H1 (cell line): Measurements from ENCODE around the gene SLC23A1. TPM values are rescaled to one million over a fixed set of nuclear protein-coding genes. Genes with fewer than 3 reads are reported as not detected.

Experiments
- CTCF ChIA-PET: fragments of 300-600 bp; sonication (Branson Sonifier 250); formaldehyde crosslinking; loops from one replicate; lab custom pipeline; 2021; ENCODE audit not compliant: partially characterized antibody; lab: Charles Lee
- POLR2A ChIA-PET: fragments of 300-600 bp; sonication (Branson Sonifier 250); formaldehyde crosslinking; loops from one replicate; lab custom pipeline; 2021; ENCODE audit warnings: inconsistent platforms; ENCODE audit not compliant: partially characterized antibody; lab: Charles Lee
- DNase-seq, 2 experiments: peaks; one replicate each; pipeline versions ENCODE4 v3.0.0 to v3.0.0-alpha.2; 2010 to 2022; ENCODE audit warnings: low spot score in 2 of 2, low read depth in 1 of 2, mixed read lengths in 1 of 2
- FAIRE-seq: peaks from 2 replicates; lab custom pipeline; 2011; peaks lifted over from hg19 to GRCh38; lab: Jason Lieb, UNC
- H2AFZ ChIP-seq: 2 replicates; pipeline ENCODE4 v1.8.1; 2012; ENCODE audit warnings: low read length, inconsistent platforms
- H2AK5ac ChIP-seq: 2 replicates; pipeline ENCODE4 v1.6.1; 2013; ENCODE audit warnings: low read depth, low read length
- H2BK120ac ChIP-seq: replicated peaks from 2 replicates; pipeline ENCODE3; 2013; ENCODE audit warnings: low read depth, low read length, inconsistent platforms
- H2BK12ac ChIP-seq: 2 replicates; pipeline ENCODE4 v1.6.1; 2013; ENCODE audit warnings: low read depth, low read length
- H2BK15ac ChIP-seq: 2 replicates; pipeline ENCODE4 v1.6.1; 2013; ENCODE audit warnings: low read length
- H2BK20ac ChIP-seq: 2 replicates; pipeline ENCODE4 v1.6.1; 2013; ENCODE audit warnings: low read length
- H2BK5ac ChIP-seq: 2 replicates; pipeline ENCODE4 v1.6.1; 2013; ENCODE audit warnings: low read depth, low read length
- H3K14ac ChIP-seq: 2 replicates; pipeline ENCODE4 v1.6.1; 2013; ENCODE audit warnings: inconsistent platforms; ENCODE audit not compliant: insufficient read length
- H3K18ac ChIP-seq: 2 replicates; pipeline ENCODE4 v1.6.1; 2013; ENCODE audit warnings: low read length; ENCODE audit errors: extremely low read depth
- H3K23ac ChIP-seq: 2 replicates; pipeline ENCODE4 v1.6.1; 2013; ENCODE audit warnings: inconsistent platforms; ENCODE audit not compliant: insufficient read length
- H3K23me2 ChIP-seq: 2 replicates; pipeline ENCODE4 v1.6.1; 2013; ENCODE audit warnings: low read depth, low read length
- H3K27ac ChIP-seq: 2 replicates; pipeline ENCODE4 v1.6.1; 2011; ENCODE audit warnings: low read depth, low read length, inconsistent platforms
- H3K27me3 ChIP-seq, 4 experiments: replicated peaks in 1 of 4; 1 replicate in 1 of 4; 2 replicates in 3 of 4; pipeline versions ENCODE4 v1.6.1 to v1.8.1; 2011 to 2013; ENCODE audit warnings: low read length in 3 of 4, mild to moderate bottlenecking in 3 of 4, inconsistent platforms in 2 of 4, mixed read lengths in 2 of 4, moderate library complexity in 1 of 4; ENCODE audit not compliant: control insufficient read depth in 3 of 4, insufficient read depth in 3 of 4; ENCODE audit errors: extremely low read depth in 1 of 4
- H3K36me3 ChIP-seq, 4 experiments: 2 replicates each; pipeline versions ENCODE4 v1.6.1 to v1.8.1; 2011 to 2013; ENCODE audit warnings: mild to moderate bottlenecking in 4 of 4, low read length in 3 of 4, moderate library complexity in 2 of 4, control low read depth in 1 of 4, inconsistent platforms in 1 of 4; ENCODE audit not compliant: insufficient read depth in 4 of 4, control insufficient read depth in 2 of 4
- H3K4ac ChIP-seq: replicated peaks from 2 replicates; pipeline ENCODE3; 2013; ENCODE audit warnings: low read length, low read depth, mixed read lengths, inconsistent platforms; ENCODE audit not compliant: insufficient read length
- H3K4me1 ChIP-seq, 4 experiments: replicated peaks in 1 of 4; 1 replicate in 1 of 4; 2 replicates in 3 of 4; pipeline versions ENCODE4 v1.6.1 to v1.8.1; 2011 to 2013; ENCODE audit warnings: low read length in 3 of 4, inconsistent platforms in 2 of 4, mixed read lengths in 1 of 4; ENCODE audit not compliant: insufficient read depth in 4 of 4, control insufficient read depth in 3 of 4
- H3K4me2 ChIP-seq, 2 experiments: 2 replicates each; pipeline versions ENCODE4 v1.6.1 to v1.8.1; 2011 to 2013; ENCODE audit warnings: low read depth in 2 of 2, low read length in 2 of 2, control low read depth in 1 of 2, inconsistent platforms in 1 of 2, mild to moderate bottlenecking in 1 of 2; ENCODE audit not compliant: insufficient read depth in 1 of 2
- H3K4me3 ChIP-seq, 4 experiments: fragments of 200-600, 300-600 bp in 1 of 4; sonication (generic), shearing (Covaris generic), sonication (Bioruptor Twin) in 1 of 4; 2 replicates each; pipeline versions ENCODE4 v1.5.1 to v1.8.1; 2011 to 2016; ENCODE audit warnings: low read length in 4 of 4, low read depth in 3 of 4, control low read depth in 2 of 4, inconsistent platforms in 2 of 4, mild to moderate bottlenecking in 2 of 4, mixed read lengths in 1 of 4, moderate library complexity in 1 of 4; ENCODE audit not compliant: insufficient read depth in 2 of 4; ENCODE audit errors: extremely low read depth in 1 of 4
- H3K56ac ChIP-seq: replicated peaks from 2 replicates; pipeline ENCODE3; 2013; ENCODE audit warnings: low read depth, mild to moderate bottlenecking, mixed read lengths, low read length, inconsistent platforms; ENCODE audit not compliant: insufficient read length
- H3K79me1 ChIP-seq: 2 replicates; pipeline ENCODE4 v1.6.1; 2013; ENCODE audit warnings: low read depth, low read length, control low read depth
- H3K79me2 ChIP-seq, 2 experiments: 2 replicates each; pipeline versions ENCODE4 v1.6.1 to v1.8.1; 2012 to 2013; ENCODE audit warnings: low read length in 2 of 2, mild to moderate bottlenecking in 2 of 2, inconsistent platforms in 1 of 2; ENCODE audit not compliant: insufficient read depth in 2 of 2, control insufficient read depth in 1 of 2
- H3K9ac ChIP-seq, 4 experiments: replicated peaks in 1 of 4; 1 replicate in 1 of 4; 2 replicates in 3 of 4; pipeline versions ENCODE4 v1.6.1 to v1.8.1; 2011 to 2013; ENCODE audit warnings: low read depth in 3 of 4, low read length in 3 of 4, control low read depth in 2 of 4, mild to moderate bottlenecking in 2 of 4, moderate library complexity in 2 of 4, inconsistent platforms in 1 of 4; ENCODE audit errors: extremely low read depth in 1 of 4
- H3K9me3 ChIP-seq, 2 experiments: 2 replicates each; pipeline versions ENCODE4 v1.6.1 to v1.8.1; 2012 to 2013; ENCODE audit warnings: mild to moderate bottlenecking in 2 of 2, moderate library complexity in 2 of 2, control low read depth in 1 of 2, inconsistent platforms in 1 of 2, low read depth in 1 of 2, low read length in 1 of 2, mixed read lengths in 1 of 2; ENCODE audit not compliant: insufficient read depth in 2 of 2
- H4K20me1 ChIP-seq, 2 experiments: replicated peaks in 1 of 2; 2 replicates each; pipeline versions ENCODE3 to v1.8.1; 2011 to 2013; ENCODE audit warnings: inconsistent platforms in 2 of 2, low read length in 2 of 2, mild to moderate bottlenecking in 1 of 2; ENCODE audit not compliant: insufficient read depth in 2 of 2, control insufficient read depth in 1 of 2
- H4K5ac ChIP-seq: 2 replicates; pipeline ENCODE4 v1.6.1; 2013; ENCODE audit warnings: low read length, low read depth, mixed read lengths, inconsistent platforms; ENCODE audit not compliant: insufficient read length
- H4K8ac ChIP-seq: 2 replicates; pipeline ENCODE4 v1.8.0; 2013; ENCODE audit warnings: mild to moderate bottlenecking, moderate library complexity, low read length, inconsistent platforms; ENCODE audit not compliant: insufficient read depth; ENCODE audit errors: extremely low read depth
- H4K91ac ChIP-seq: replicated peaks from 2 replicates; pipeline ENCODE3; 2013; ENCODE audit warnings: low read length, mixed read lengths, inconsistent platforms; ENCODE audit not compliant: insufficient read length
- CHD1 ChIP-seq: IDR thresholded peaks from 2 replicates; pipeline ENCODE4 v1.6.1; 2012; ENCODE audit warnings: low read depth, low read length, improper control_type of control experiment
- WGBS, 2 experiments: shearing (Covaris generic) in 1 of 2; methylation state at CpG; one replicate each; pipeline versions ENCODE4 v1.1.6 to v1.1.7; 2013 to 2015; ENCODE audit warnings: low lambda C conversion rate in 2 of 2, mixed read lengths in 2 of 2, inconsistent platforms in 1 of 2, low coverage in 1 of 2, missing lambda C conversion rate in 1 of 2; ENCODE audit not compliant: insufficient replicate concordance in 2 of 2, insufficient coverage in 1 of 2, insufficient read length in 1 of 2; ENCODE audit errors: extremely low coverage in 1 of 2, missing lambda C conversion rate in 1 of 2; 5-methylcytosine and 5-hydroxymethylcytosine counted together
- polyA plus RNA-seq, 7 experiments: library from polyadenylated mRNA; depleted of rRNA in 3 of 7; stranded (reverse) in 5 of 7; unstranded in 2 of 7; fragments of >200 nt in 5 of 7; fragments of 200-250 nt in 2 of 7; gene quantifications; 1 replicate in 5 of 7; 2 replicates in 1 of 7; 4 replicates in 1 of 7; pipeline versions ENCODE4 v1.2.1 to v1.2.3, GENCODE V29; 2011 to 2013; ENCODE audit warnings: missing spikeins in 2 of 7, mixed read lengths in 2 of 7
- total RNA-seq: library from RNA; stranded (reverse); fragmentation: NEBNext Ultra II Directional; extraction: Animal tissue kit (Norgen Biotek cat#: 25700); gene quantifications from 2 replicates; pipeline ENCODE4 v1.2.1, GENCODE V29; 2021

Gene SLC23A1
- total and polyA plus RNA-seq, 2 of the 8 experiments (the other 6 are each of a cell fraction or from before 2014, with no cell fraction given) = not detected

DNA sequence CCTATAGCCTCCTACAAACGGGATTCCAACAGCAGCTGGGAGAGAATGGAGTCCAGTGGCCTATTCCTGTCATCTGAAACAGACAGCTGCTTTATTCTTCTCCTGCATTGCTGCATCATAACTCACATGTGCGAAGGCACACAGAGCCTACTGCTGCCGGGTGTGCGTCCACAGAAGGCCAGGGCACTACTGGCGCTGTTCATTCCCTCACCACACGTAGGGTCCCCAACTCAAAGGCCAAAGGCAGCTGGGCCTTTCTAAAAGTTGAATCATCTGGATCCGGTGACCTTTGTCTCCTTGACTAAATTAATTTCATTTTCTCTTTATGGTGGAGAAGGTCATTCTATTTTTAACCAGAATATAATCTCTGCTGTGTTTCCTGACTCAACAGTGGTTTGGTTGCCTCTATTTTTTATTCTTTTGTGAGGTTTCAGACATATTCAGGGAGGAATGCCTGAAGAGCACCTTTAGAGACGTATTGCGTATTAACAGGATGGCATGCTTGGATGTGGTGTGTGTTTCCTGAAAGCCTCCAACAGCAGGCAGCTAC is 31.6 kb upstream of the SLC23A1 start:
- Histone ChIP-seq H4K91ac (no peak overlapping the region), H2BK20ac (no peak overlapping the region), H3K18ac (no peak overlapping the region), H2BK120ac (no peak overlapping the region), H3K79me2 (no peaks in the 10 kb centered on the region), H3K4me1 (peaks cover 4 to 6% (median 5%) of the 10 kb centered on the region in 4 experiments; a peak in 4 of 7 replicates), H3K36me3 (peaks cover 2 to 21% (median 6%) of the 10 kb centered on the region in 4 experiments; a peak in 5 of 8 replicates), H3K27ac (no peak overlapping the region), H3K27me3 (no peaks in the 10 kb centered on the region), H3K4me2 (no peak overlapping the region), H3K14ac (no peak overlapping the region), H4K20me1 (no peaks in the 10 kb centered on the region), H2BK5ac (no peak overlapping the region), H3K4me3 (no peak overlapping the region), H4K5ac (no peak overlapping the region), H4K8ac (no peak overlapping the region), H3K56ac (no peak overlapping the region), H2AK5ac (no peak overlapping the region), H3K9me3 (no peaks in the 10 kb centered on the region), H3K9ac (no peak overlapping the region), H3K23me2 (no peaks in the 10 kb centered on the region), H3K23ac (no peak overlapping the region), H3K4ac (no peak overlapping the region), H2BK15ac (no peak overlapping the region), H2BK12ac (no peak overlapping the region), H2AFZ (no peak overlapping the region), H3K79me1 (no peaks in the 10 kb centered on the region)
- 94% methylated on average over 9 of the region's 9 CpGs; no CpG with 5 or more reads in 1 of the 2 experiments for WGBS, 2 experiments
- no peak for FAIRE-seq
- ChIA-PET POLR2A (interaction anchor here (0.8 to 1.3 kb wide), 2 partner anchors 8 to 59 kb away, joined by 3 read pairs; no protein-coding TSS in a partner anchor), CTCF (interaction anchor here (0.9 to 1.5 kb wide), 4 partner anchors 12 to 362 kb away, joined by 3 to 6 read pairs (median 4); partner anchors contain the start of gene PROB1)
- no peak for DNase-seq
- no peak for TF ChIP-seq CHD1
